H1 (cell line): ENCODE results near the gene CD47. TPM values are rescaled to one million over a fixed set of nuclear protein-coding genes. Genes with fewer than 3 reads are reported as not detected.

Source experiments
- CHD7 ChIP-seq: fragments of 300-600 bp; sonication (generic); IDR thresholded peaks from 2 replicates; pipeline ENCODE4 v1.7.1; 2012; ENCODE audit warnings: low read length, moderate library complexity, mild to moderate bottlenecking, inconsistent platforms; ENCODE audit not compliant: insufficient replicate concordance
- GTF2F1 ChIP-seq: IDR thresholded peaks from 2 replicates; pipeline ENCODE4 v1.6.1; 2012; ENCODE audit warnings: low read depth, low read length, improper control_type of control experiment, borderline replicate concordance
- polyA plus RNA-seq, 7 experiments: library from polyadenylated mRNA; depleted of rRNA in 3 of 7; stranded (reverse) in 5 of 7; unstranded in 2 of 7; fragments of >200 nt in 5 of 7; fragments of 200-250 nt in 2 of 7; gene quantifications; 1 replicate in 5 of 7; 2 replicates in 1 of 7; 4 replicates in 1 of 7; pipeline versions ENCODE4 v1.2.1 to v1.2.3, GENCODE V29; 2011 to 2013; ENCODE audit warnings: missing spikeins in 2 of 7, mixed read lengths in 2 of 7
- total RNA-seq: library from RNA; stranded (reverse); fragmentation: NEBNext Ultra II Directional; extraction: Animal tissue kit (Norgen Biotek cat#: 25700); gene quantifications from 2 replicates; pipeline ENCODE4 v1.2.1, GENCODE V29; 2021

Gene CD47
- total and polyA plus RNA-seq, 2 of the 8 experiments (the other 6 are each of a cell fraction or from before 2014, with no cell fraction given) = 14.4 to 19.3 TPM

- no peak for TF ChIP-seq CHD7
- no peak for TF ChIP-seq GTF2F1
Measured at GRCh38 chr3:107994956-107995715, 95.7 kb downstream of the CD47 start (continued).
